Vein endothelial cell (primary cell): Measurements from ENCODE around the gene CD33. TPM values are rescaled to one million over a fixed set of nuclear protein-coding genes. Genes with fewer than 3 reads are reported as not detected.

Experiments
- small RNA-seq: library from RNA; depleted of rRNA; stranded (forward); fragments of <200 nt; gene quantifications from one replicate; pipeline ENCODE3, GENCODE V24; 2012
- total RNA-seq: library from RNA; depleted of rRNA; stranded (reverse); fragments of >200 nt; gene quantifications from 2 replicates; pipeline ENCODE4 v1.2.3, GENCODE V29; 2012

Gene CD33
- not detected in 2 replicates for total RNA-seq

DNA sequence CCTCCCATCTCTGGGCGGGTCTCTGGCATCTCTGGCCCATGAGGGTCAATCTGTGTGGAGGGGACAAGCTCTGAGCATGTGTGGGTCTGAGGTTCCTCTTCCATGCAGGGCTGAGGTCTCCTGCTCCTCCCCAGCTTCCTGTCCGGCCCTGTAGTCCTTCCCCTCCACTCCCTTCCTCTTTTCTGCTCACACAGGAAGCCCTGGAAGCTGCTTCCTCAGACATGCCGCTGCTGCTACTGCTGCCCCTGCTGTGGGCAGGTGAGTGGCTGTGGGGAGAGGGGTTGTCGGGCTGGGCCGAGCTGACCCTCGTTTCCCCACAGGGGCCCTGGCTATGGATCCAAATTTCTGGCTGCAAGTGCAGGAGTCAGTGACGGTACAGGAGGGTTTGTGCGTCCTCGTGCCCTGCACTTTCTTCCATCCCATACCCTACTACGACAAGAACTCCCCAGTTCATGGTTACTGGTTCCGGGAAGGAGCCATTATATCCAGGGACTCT is at the start of gene CD33:
Gene CD33 (plus strand): TSS at position 183 of the 496 bp plus-strand sequence. CDS start 39 bp downstream, at position 222.

DNA sequence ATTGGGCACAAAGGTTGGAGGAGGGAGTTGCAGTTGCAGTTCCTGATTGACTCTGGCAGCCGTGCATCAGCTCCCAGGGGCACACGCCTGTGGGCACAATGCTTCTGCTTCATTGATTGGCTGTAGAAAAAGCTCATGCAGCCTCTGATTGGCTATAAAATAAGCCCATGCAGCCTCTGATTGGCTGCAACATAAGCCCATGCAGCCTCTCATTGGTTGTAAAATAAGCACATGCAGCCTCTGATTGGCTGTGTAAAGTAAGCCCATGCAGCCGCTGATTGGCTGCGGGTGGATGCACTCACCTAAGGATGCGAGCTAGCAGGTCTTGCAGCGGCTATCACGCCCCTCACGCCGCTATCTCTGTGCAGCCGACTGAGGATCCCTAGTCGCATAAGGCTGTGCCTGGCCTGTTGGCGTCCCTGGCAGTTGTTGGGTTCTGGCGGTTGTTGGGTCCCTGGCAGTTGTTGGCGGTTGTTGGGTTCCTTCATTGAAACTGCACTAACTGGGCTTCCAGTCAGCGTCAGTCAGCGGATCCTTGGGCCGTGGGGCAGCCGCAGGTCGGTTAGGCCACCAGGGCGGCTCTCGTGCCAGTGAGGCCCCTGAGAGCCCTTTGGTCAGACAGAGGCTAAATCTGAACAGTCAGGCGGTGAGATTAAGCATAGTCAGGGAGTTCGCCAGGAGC is 26.0 kb downstream of the CD33 start, which contains the start of gene SIGLECL1:
Gene SIGLECL1 (plus strand): TSS at position 295 of the 682 bp plus-strand sequence. CDS start 12,993 bp downstream, outside the sequence.

Small RNA genes within 50 kb of the gene (small RNA-seq; reads per million reads assigned to genes)
- not detected for gene MIR8074

Other genes with a start within 250 kb of the CD33 start
- gene KLK7, start 241.2 kb upstream of the CD33 start, total RNA-seq, result not detected in 2 replicates
- gene KLK8, start 223.5 kb upstream of the CD33 start, total RNA-seq, result not detected in 2 replicates
- not detected in 2 replicates for gene KLK10, start 205.4 kb upstream of the CD33 start, total RNA-seq
- gene KLK11, start 198.5 kb upstream of the CD33 start, total RNA-seq, result not detected in 2 replicates
- not detected in 2 replicates for gene KLK12, start 190.1 kb upstream of the CD33 start, total RNA-seq
- not detected in 2 replicates for gene KLK13, start 160.0 kb upstream of the CD33 start, total RNA-seq
- not detected in 2 replicates for gene KLK14, start 142.2 kb upstream of the CD33 start, total RNA-seq
- gene CTU1, start 116.7 kb upstream of the CD33 start, total RNA-seq, result 5.6 and 6.9 TPM in 2 replicates
- not detected in 2 replicates for gene SIGLEC9, start 100.2 kb upstream of the CD33 start, total RNA-seq
- gene SIGLEC7, start 82.8 kb upstream of the CD33 start, total RNA-seq, result not detected in 2 replicates
- gene SIGLECL1, start 26.0 kb downstream of the CD33 start, total RNA-seq, result not detected in 2 replicates
- not detected in 2 replicates for gene IGLON5, start 86.6 kb downstream of the CD33 start, total RNA-seq
- 0.19 and 0.33 TPM in 2 replicates for gene VSIG10L, start 117.1 kb downstream of the CD33 start, total RNA-seq
- 58.4 and 87.9 TPM in 2 replicates for gene ETFB, start 141.3 kb downstream of the CD33 start, total RNA-seq
- gene CLDND2, start 143.9 kb downstream of the CD33 start, total RNA-seq, result not detected in 2 replicates
- gene NKG7, start 147.6 kb downstream of the CD33 start, total RNA-seq, result not detected in 2 replicates
- not detected in 2 replicates for gene LIM2, start 162.9 kb downstream of the CD33 start, total RNA-seq
- gene C19orf84, start 165.5 kb downstream of the CD33 start, total RNA-seq, result not detected in 2 replicates
- gene SIGLEC10, start 192.6 kb downstream of the CD33 start, total RNA-seq, result not detected in 2 replicates
- not detected in 2 replicates for gene SIGLEC8, start 233.4 kb downstream of the CD33 start, total RNA-seq